Endometrial microvascular endothelial cells (primary cell): ENCODE measurements around the gene UBE2I. TPM values are rescaled to one million over a fixed set of nuclear protein-coding genes. Genes with fewer than 3 reads are reported as not detected.
"Not testable (repeated sequence)": the region's sequence is repeated elsewhere in the genome, so short reads cannot be mapped to it uniquely, and the experiment has no call there.

Source experiments
- in situ Hi-C: cut with HindIII; loops from 2 replicates; pipeline ENCODE4 v1.10.0; 2017; ENCODE audit warnings: low sequenced_read_pairs, low pct_unique_long_range_greater_than_20kb; ENCODE audit errors: inconsistent ontology term
- total RNA-seq: library from RNA; depleted of rRNA; stranded (reverse); fragments of >200 nt; gene quantifications from one replicate; pipeline ENCODE4 v1.2.3, GENCODE V29; 2015; ENCODE audit errors: inconsistent ontology term

Gene UBE2I
- total RNA-seq = 62.4 TPM

DNA sequence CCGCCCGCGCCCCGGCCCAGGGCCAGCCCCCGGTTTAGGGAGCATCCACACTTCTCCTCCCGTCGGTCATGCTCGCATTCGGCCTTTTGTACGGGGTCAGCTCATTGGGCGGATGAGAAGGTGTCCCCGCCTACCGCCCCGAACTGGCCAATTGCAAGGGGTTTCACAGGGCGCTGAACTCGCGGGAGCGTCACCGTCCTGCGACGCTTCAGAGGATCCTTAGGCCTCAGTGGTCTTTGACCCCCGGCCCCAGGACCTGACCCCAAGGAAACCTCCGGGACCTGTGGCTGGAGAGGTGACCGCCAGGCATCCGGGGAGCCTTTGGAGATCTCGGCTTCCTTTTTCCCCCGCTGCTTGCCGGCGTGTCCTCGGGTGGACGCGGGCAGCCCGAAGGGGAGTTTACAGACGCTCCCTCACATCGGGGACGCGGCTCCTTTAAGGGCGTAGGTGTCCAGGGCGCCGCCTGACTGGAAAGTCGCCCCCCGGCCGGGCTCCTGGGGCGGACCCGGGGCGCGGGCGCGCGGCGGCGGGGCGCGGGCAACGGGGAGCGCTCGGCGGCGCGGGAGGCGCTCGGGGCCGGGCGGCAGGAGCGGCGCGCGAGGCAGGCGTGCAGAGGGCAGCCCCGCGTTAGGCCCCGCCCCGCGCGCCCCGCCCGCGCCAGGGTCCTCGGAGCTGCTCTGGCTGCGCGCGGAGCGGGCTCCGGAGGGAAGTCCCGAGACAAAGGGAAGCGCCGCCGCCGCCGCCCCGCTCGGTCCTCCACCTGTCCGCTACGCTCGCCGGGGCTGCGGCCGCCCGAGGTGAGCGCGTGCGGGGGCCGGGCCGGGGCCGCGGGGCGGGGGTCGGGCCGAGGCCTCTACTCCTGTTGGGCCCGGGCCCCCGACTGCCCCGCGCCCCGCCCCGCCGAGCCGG lies at the start of gene UBE2I:
UBE2I (plus strand) TSS at position 660 of the 909 bp plus-strand sequence. CDS start 4,395 bp downstream, outside the sequence.
- in situ Hi-C loops = no loop called here

DNA sequence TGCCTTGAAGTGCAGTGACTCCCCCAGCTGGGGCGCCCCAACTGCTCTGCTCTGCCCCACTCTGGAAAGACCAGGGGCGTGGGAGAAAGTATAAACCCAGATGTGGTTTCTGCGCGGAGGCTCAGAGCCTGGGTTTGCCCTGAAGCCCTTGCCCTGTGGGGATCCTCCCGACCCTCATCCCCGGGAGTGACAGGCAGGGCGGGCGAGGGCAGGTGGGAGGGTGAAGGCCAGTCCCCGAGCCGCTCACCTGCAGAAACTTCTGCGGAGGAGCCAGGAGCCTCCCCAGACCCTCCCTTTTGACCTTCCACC lies 49.7 kb upstream of the UBE2I start:
- in situ Hi-C loops = no loop called here

DNA sequence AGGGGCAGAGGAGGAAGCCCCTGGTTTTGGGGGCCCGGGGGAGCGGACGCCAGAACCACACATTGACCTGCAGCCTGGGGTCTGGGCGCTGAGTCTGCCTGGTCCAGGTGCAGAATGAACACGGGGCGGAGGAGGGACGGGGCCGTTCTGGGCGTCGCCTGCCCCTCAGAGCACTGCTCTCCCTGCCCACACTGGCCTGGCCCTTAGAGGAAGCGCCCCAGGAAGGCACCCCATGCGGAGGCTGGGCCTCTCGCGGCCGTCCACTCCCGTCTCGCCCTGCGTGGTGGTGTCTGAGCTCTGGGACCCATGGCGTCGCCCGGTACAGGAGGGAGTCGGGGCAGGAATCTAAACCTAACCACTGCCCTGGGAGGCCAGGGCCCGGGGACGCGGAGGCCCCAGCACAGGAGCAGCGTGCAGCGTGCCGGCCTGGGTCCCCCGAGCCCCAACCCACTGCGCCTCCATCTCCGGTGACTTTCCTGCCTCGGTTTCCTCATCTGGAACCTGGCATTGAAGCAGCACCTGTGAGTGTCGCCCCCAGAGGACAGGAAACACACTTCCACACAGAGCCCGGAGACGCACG lies 49.2 kb upstream of the UBE2I start:
- in situ Hi-C loops = no loop called here

DNA sequence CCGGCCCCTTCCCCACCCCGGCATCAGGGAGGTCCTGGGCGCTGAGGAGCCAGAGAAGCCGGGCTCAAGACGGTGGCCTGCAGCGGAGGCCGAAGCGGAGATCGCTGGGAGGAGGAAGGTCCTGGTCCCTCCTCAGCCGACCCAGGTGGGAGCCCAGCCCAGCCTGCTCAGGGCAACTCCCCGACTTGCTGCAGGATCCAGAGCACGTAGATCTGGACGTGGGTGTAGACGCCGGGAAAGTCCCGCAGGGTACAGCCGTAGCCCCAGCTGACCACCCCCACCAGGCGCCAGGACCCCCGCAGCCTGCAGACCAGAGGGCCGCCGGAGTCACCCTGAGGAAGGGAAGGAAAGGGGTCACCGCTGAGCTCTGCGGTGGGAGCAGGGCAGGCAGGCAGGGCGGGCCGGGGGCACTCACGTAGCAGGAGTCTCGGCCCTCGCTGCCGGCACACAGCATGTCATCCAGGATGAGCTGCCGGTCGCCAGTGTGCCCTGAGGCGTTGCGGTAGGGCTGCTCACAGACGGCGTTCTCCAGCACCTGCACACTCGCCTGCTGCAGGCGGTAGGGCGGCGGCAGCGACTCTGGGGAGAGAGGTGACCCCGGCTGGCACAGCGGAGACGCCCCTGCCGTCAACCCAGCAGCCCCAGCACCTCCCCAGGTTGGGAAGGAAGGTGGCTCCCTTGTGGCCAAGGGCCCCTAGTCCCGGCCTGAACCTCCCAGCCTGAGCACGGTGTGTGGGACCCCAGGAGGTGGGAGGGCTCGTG lies 48.1 kb upstream of the UBE2I start:
- in situ Hi-C loops = no loop called here

DNA sequence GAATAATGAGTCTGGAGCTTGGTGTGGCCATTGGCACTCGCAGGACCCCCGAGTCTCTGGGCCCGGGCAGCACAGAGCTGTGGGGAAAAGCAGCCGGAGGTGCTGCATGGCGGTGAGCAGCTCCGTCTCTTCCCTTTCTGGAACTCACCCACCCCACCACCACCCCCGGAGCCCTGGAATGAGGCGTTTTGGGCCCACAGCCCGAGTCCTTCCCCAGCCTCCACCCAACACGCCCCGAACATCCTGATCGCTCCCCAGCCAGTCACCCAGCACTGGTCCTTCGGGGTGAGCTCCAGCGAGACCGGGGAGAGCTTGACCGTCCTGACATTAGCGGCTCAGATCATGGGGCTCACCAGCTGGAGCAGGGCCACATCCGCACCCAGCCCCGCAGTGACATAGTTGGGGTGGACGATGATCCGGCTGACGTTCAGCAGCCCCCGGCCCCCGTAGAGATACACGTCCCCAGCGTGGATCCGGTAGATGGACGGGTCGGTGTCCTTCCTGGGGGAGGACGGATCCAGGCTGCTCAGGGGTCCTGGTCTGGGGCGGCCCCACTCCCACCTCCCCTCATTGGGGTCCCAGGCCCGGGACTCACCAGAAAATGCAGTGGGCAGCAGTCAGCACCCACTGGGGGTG lies 47.1 kb upstream of the UBE2I start:
- in situ Hi-C loops = no loop called here

DNA sequence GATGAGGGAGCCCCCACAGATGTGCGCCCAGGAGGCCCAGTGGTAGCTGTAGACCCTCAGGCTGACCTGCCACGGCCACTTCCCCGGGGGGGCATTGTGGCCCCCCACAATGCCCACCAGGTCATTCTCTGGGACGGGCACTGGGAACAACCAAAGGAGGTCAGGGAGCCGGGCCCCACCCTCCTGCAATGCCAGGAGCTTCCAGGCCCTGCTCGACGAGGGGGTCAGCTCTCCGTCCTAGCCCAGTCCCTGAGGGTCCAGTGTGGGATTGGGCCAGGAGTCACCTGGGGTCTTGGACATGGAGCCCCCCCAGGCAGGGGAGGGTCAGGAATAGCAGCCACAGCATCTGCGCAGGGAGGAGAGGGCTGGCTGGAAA lies 46.6 kb upstream of the UBE2I start:
- in situ Hi-C loops = no loop called here

DNA sequence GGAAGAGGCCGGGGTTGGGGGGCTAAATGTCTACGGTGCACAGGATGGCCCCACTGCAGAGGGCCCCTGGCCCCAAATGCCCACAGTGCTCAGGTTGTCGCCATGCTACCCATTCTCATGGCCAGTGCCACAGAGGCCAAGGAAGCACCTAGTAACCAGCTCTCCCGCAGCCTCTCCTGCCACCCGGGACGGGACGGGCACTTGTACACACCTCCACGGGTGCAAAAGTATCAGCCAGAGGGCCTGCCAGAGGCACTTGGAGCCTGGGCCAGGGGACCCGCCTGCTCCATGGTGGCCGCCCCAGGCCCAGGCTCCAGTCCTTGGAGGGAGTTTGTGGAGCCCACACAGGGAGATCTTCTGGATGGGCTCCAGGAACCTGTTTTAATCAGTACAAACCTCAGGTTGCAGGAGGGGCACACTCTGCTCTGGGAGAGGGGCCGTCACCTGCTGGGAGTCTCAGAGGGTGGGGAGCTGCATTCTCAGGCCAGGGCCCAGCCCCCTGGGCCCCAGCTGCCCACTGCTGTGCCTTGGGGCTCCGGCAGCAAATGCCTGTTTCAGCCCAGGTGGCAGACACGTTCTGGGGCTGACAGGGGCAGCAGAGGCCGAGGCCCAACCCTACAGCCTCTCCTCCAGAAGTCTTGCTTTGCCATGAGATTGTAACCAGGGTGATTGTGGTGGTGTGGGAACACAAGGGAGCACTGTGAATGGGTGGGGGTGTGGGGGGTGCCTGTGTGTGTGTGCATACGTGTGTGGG lies 45.7 kb upstream of the UBE2I start:
- in situ Hi-C loops = no loop called here

DNA sequence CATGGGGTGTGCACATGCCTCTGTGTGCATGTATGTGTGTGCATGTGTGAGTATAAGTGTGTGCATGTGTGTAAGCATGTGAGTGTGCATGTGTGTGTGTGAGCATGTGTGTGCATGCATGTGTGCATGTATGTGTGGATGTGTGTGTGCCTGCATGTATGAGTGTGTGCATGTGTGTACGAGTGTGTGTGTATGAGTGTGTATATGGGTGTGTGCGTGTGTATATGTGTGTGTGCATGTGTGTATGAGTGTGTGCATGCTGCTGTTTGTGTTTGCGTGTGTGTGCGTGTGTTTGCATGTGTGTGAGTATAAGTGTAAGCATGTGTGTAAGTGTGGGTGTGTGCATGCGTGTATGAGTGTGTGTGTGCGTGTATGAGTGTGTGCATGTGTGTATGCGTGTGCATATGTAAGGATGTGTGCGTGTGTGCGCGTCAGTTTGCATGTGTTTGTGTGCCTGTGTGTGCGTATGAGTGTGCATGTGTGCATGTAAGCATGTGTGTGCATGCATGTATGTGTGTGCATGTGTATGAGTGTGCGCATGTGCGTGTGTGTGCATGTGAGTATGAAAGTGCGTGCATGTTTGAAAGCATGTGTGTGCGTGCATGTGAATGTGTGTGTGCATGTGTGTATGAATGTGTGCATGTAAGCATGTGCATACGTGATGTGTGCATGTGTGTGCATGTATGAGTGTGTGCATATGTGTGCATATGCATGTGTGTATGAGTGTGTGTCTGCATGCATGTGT lies 44.9 kb upstream of the UBE2I start:
- in situ Hi-C loops = no loop called here

DNA sequence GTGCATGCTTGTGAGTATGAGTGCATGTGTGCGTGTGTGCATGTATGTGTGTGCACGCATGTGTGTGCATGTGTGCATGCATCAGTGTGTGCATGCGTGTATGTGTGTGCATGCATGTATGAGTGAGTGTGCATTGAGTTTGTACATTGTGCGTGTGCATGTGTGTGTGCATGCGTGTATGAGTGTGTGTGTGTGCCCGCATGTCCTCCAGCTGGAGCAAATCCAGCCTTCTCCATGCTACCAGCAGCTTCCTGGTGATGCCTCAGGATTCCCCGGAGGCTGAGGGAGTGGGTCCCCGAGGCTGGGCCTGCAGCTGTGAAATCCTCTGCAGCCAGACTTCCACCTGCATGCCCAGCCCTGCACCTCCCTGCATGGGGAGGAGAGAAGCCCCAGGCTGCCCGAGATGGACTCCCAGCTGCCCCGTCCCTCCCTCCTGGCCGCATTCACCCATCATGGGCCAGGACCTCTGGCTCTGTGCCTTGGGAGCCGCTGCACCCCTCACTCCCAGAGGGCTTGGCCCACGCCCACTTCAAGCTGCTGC lies 44.3 kb upstream of the UBE2I start:
- in situ Hi-C loops = no loop called here

DNA sequence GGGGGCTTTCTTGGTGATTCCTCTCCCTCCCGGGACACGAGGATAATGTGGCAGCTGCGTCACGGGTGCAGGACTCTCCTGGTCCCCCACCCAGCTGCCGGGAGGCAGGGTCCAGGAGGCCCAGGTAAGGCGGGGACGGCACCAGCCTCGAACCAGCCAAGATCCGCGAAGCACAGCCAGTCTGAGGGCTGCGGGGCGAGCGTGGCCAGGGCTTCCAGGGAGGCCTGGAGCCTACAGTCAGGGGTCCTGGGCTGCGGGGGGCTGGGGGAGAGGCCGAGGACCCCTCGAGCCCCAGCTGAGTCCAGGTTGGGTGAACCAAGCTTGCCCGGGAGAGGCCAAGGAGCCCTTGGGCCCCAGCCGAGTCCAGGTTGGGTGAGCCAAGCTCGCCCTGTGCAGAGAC lies 43.6 kb upstream of the UBE2I start:
- in situ Hi-C loops = no loop called here

DNA sequence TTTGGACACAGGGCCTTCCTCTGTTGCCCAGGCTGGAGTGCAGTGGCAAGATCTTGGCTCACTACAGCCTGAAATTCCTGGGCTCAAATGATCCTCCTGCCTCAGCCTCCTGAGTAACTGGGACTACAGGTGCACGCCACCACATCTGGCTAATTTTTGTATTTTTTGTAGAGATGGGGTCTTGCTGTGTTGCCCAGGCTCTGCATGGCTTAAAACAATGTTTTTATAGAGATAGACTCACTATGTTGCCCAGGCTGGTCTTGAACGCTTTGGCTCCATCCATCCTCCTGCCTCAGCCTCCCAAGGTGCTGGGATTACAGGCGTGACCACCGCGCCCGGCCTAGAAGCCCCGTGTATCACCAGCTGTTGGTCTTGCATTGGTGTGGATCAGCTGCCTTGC lies 40.0 kb upstream of the UBE2I start:
- in situ Hi-C loops = not testable (repeated sequence)

DNA sequence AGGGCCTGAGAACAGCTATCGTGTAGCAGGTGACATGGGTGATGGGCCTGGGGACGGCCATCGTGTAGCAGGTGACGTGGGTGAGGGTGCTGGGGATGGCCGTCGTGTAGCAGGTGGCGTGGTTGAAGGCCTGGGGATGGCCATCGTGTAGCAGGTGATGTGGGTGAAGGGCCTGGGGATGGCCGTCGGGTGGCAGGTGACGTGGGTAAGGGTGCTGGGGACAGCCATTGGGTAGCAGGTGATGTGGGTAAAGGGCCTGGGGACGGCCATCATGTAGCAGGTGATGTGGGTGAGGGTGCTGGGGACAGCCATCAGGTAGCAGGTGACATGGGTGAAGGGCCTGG lies 38.1 kb upstream of the UBE2I start:
- in situ Hi-C loops = no loop called here

DNA sequence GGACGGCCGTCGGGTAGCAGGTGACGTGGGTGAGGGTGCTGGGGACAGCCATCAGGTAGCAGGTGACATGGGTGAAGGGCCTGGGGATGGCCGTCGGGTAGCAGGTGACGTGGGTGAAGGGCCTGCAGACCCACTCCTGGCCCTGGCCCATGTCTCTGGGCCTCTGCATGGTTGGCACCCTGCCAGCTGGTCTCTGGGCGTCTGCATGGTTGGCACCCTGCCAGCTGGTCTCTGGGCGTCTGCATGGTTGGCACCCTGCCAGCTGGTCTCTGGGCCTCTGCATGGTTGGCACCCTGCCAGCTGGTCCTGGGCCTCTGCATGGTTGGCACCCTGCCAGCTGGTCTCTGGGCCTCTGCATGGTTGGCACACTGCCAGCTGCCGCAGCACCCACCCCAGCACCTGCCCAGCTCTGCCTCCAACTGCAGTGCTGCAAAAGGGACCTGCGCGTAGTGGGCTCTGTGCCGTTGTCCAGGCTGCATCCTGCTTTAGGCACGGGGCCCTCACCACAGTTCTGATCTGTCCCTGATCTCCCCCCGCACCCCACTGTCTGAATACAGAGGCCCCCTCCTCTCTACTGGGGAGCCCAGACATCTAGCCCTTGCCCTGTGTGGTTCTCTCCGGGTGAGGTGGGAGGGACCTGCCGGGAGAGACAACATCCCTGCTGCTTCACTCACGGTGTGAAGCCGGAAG lies 37.6 kb upstream of the UBE2I start:
- in situ Hi-C loops = not testable (repeated sequence)

DNA sequence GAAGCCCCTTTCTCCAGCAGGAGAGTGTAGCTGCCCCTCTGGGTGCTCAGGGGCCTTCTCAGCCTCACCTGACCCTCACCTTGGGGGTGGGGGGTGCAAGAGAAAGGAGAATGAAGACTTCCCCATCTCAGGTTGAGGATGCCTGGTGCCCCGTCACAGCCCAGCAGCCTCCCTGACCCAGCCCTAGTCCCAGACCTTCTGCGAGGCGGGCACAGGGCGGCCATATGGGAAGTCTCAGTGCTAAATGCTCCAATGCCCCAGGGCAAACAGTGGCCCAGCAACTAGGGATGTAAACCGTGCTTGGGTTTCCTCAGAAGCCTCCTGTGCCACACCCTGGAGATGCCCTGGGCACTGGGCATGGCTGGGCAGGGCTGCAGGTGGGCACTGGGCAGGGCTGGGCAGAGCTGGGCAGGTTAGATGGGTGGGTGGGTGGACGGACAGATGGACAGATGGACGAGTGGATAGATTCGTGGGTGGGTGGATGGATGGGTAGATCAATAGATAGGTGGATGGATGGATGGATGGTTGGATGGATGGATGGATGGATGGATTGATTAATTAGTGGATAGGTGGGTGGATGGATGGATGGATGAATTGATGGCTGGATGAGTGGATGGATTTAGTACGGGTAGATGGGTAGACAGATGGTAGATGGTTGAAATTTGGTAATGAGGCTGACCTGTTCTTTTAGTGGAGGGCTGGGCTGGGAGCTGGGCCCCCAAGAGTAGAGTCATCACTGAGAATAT lies 36.8 kb upstream of the UBE2I start:
- in situ Hi-C loops = no loop called here

DNA sequence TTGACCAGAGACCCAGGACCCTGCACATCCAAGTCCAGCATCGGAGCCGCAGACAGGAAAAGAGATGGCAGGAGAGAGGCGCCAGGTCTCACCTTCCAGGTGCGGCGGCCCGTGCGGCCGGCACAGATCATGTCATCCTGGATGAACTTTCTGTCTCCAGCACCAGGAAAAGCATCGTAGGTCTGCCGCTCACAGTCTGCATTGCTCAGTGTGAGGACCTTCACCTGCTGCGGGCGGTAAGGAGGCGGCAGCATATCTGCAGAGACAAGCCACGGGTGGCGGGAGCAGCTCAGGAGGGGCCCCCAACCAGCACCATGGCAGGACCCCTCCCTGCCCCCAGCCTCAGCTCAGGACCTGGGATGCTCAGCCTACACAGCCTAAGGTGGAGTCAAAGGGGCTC lies 35.6 kb upstream of the UBE2I start:
- in situ Hi-C loops = no loop called here

DNA sequence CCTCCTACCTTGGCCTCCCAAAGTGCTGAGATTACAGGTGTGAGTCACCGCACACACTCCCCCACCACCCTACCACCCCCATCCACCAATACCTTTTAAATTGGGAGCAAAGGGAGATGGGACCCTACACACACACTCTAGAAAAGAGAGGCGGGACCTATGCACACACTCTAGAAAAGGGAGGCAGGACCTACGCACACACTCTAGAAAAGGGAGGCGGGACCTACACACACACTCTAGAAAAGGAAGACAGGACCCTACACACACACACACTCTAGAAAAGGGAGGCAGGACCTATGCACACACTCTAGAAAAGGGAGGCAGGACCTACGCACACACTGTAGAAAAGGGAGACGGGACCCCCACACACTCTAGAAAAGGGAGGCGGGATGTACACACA lies 34.7 kb upstream of the UBE2I start:
- in situ Hi-C loops = no loop called here
